ENCODE measurements around the gene RPL15.

GRCh38 chr3:23952646-23953045, 35.7 kb downstream of the RPL15 start:
- TF ChIP-seq CTCF (IDR thresholded peaks at IDR 0.05 in 4 of 5, conservative IDR thresholded peaks at IDR 0.05 in 1 of 5) (no peak), POLR2A (IDR thresholded peaks at IDR 0.05) (no peak)
